IMR-90 (cell line): ENCODE data around the gene DDN. TPM values are rescaled to one million over a fixed set of nuclear protein-coding genes. Genes with fewer than 3 reads are reported as not detected.

Experiments
- ATAC-seq: fragments of 200-7000 bp; cut with Tn5 transposase; 2 replicates; pipeline ENCODE4 v1.9.1; 2020; ENCODE audit warnings: low read depth, mild to moderate bottlenecking, moderate library complexity
- BruUV-seq: library from RNA; stranded (reverse); fragments of 400-500 nt; replicated peaks from 2 replicates; lab custom pipeline; 2021; lab: Mats Ljungman, UMichigan
- CTCF ChIA-PET: fragments of 300-600 bp; formaldehyde crosslinking; extraction: SDS; loops from one replicate; lab custom pipeline; 2021; ENCODE audit warnings: antibody characterized with exemption; lab: Yijun Ruan, JAX
- POLR2A ChIA-PET: fragments of 300-600 bp; sonication (Branson Sonifier 250); formaldehyde crosslinking; loops from one replicate; lab custom pipeline; 2022; ENCODE audit warnings: antibody characterized with exemption; ENCODE audit not compliant: unreplicated experiment; lab: Charles Lee
- DNase-seq: peaks from one replicate; pipeline ENCODE4 v3.0.0; 2013
- H2AFZ ChIP-seq: replicated peaks from 2 replicates; pipeline ENCODE3; 2013; ENCODE audit warnings: low read length, mild to moderate bottlenecking; ENCODE audit not compliant: poor library complexity
- H2AK5ac ChIP-seq: 2 replicates; pipeline ENCODE4 v1.6.1; 2013; ENCODE audit warnings: low read depth, low read length, inconsistent platforms
- H2AK9ac ChIP-seq: replicated peaks from 2 replicates; pipeline ENCODE3; 2013; ENCODE audit warnings: mild to moderate bottlenecking, low read depth, low read length, moderate library complexity; ENCODE audit not compliant: poor library complexity
- H2BK120ac ChIP-seq: 2 replicates; pipeline ENCODE4 v1.6.1; 2013; ENCODE audit warnings: low read depth, low read length, inconsistent platforms
- H2BK15ac ChIP-seq: 3 replicates; pipeline ENCODE4 v1.6.1; 2013; ENCODE audit warnings: low read depth, low read length, inconsistent platforms
- H2BK20ac ChIP-seq: 2 replicates; pipeline ENCODE4 v1.6.1; 2013; ENCODE audit warnings: low read depth, mild to moderate bottlenecking, inconsistent platforms, low read length, moderate library complexity
- H2BK5ac ChIP-seq: 2 replicates; pipeline ENCODE4 v1.6.1; 2013; ENCODE audit warnings: mild to moderate bottlenecking, low read depth, low read length, inconsistent platforms; ENCODE audit not compliant: poor library complexity, severe bottlenecking
- H3K14ac ChIP-seq: replicated peaks from 2 replicates; pipeline ENCODE4 v1.6.1; 2013; ENCODE audit warnings: low read depth, low read length, inconsistent platforms
- H3K18ac ChIP-seq: 2 replicates; pipeline ENCODE4 v1.6.1; 2013; ENCODE audit warnings: low read depth, low read length, control low read depth
- H3K23ac ChIP-seq: 2 replicates; pipeline ENCODE4 v1.6.1; 2013; ENCODE audit warnings: low read depth, low read length, inconsistent platforms
- H3K27ac ChIP-seq: 2 replicates; pipeline ENCODE4 v1.5.1; 2013; ENCODE audit warnings: mild to moderate bottlenecking, control low read depth, low read length; ENCODE audit not compliant: insufficient read depth
- H3K27me3 ChIP-seq: 2 replicates; pipeline ENCODE4 v1.6.1; 2013; ENCODE audit warnings: low read length; ENCODE audit not compliant: control insufficient read depth, insufficient read depth
- H3K36me3 ChIP-seq: 2 replicates; pipeline ENCODE4 v1.6.1; 2013; ENCODE audit warnings: low read length, mixed read lengths; ENCODE audit not compliant: control insufficient read depth, insufficient read depth
- H3K4ac ChIP-seq: 2 replicates; pipeline ENCODE4 v1.6.1; 2013; ENCODE audit warnings: low read depth, low read length, inconsistent platforms
- H3K4me1 ChIP-seq: 2 replicates; pipeline ENCODE4 v1.6.1; 2013; ENCODE audit warnings: low read length, mixed read lengths; ENCODE audit not compliant: control insufficient read depth, insufficient read depth
- H3K4me2 ChIP-seq: 2 replicates; pipeline ENCODE4 v1.6.1; 2013; ENCODE audit warnings: low read depth, mild to moderate bottlenecking, control low read depth, low read length, moderate library complexity
- H3K4me3 ChIP-seq: 2 replicates; pipeline ENCODE4 v1.5.1; 2013; ENCODE audit warnings: low read depth, mild to moderate bottlenecking, control low read depth, low read length, moderate library complexity; ENCODE audit not compliant: insufficient read depth
- H3K56ac ChIP-seq: 2 replicates; pipeline ENCODE4 v1.6.1; 2013; ENCODE audit warnings: low read length, inconsistent platforms; ENCODE audit not compliant: insufficient read depth; ENCODE audit errors: extremely low read depth
- H3K79me1 ChIP-seq, 2 experiments: 2 replicates each; pipeline ENCODE4 v1.6.1; 2013; ENCODE audit warnings: low read length in 2 of 2, inconsistent platforms in 1 of 2, low read depth in 1 of 2
- H3K9ac ChIP-seq: 2 replicates; pipeline ENCODE4 v1.6.1; 2013; ENCODE audit warnings: low read depth, low read length, control low read depth
- H3K9me1 ChIP-seq: 2 replicates; pipeline ENCODE4 v1.6.1; 2013; ENCODE audit warnings: low read length, inconsistent platforms; ENCODE audit not compliant: insufficient read depth
- H3K9me3 ChIP-seq: 2 replicates; pipeline ENCODE4 v1.6.1; 2013; ENCODE audit warnings: low read length; ENCODE audit not compliant: control insufficient read depth, insufficient read depth
- H4K20me1 ChIP-seq: 2 replicates; pipeline ENCODE4 v1.6.1; 2013; ENCODE audit warnings: low read length, inconsistent platforms; ENCODE audit not compliant: insufficient read depth
- H4K5ac ChIP-seq: 2 replicates; pipeline ENCODE4 v1.6.1; 2013; ENCODE audit warnings: mild to moderate bottlenecking, low read depth, low read length, control low read depth
- H4K8ac ChIP-seq, 2 experiments: 2 replicates each; pipeline ENCODE4 v1.6.1; 2013; ENCODE audit warnings: low read depth in 2 of 2, low read length in 2 of 2, control low read depth in 1 of 2, inconsistent platforms in 1 of 2
- H4K91ac ChIP-seq: 2 replicates; pipeline ENCODE4 v1.6.1; 2013; ENCODE audit warnings: low read depth, low read length, inconsistent platforms; ENCODE audit not compliant: insufficient read depth
- CEBPB ChIP-seq: IDR thresholded peaks from 2 replicates; pipeline ENCODE4 v1.6.1; 2012; ENCODE audit warnings: low read depth, low read length, improper control_type of control experiment
- FOS ChIP-seq: fragments of 150-350 bp; IDR thresholded peaks from 2 replicates; pipeline ENCODE4 v1.6.1; 2016; ENCODE audit warnings: low read depth, low read length
- WGBS, 2 experiments: methylation state at CpG; one replicate each; pipeline versions ENCODE4 v1.1.5 to v1.1.7; 2013; ENCODE audit warnings: missing lambda C conversion rate in 2 of 2; ENCODE audit not compliant: insufficient read length in 1 of 2; ENCODE audit errors: extremely low coverage in 2 of 2; 5-methylcytosine and 5-hydroxymethylcytosine counted together
- dilution Hi-C: fragments of 300-500 bp; cut with HindIII; formaldehyde crosslinking; loops from one replicate; pipeline ENCODE4 v1.14.3; 2018; ENCODE audit warnings: low sequenced_read_pairs; ENCODE audit not compliant: unreplicated experiment
- in situ Hi-C: fragments of 300-500 bp; cut with MboI; formaldehyde crosslinking; loops from 3 replicates; pipeline ENCODE4 v1.14.3; 2019; ENCODE audit warnings: low sequenced_read_pairs, inconsistent platforms, mixed read lengths
- intact Hi-C: fragments of 100-400 bp; cut with micrococcal nuclease; formaldehyde crosslinking; loops from 2 replicates; pipeline ENCODE4 v1.10.0; 2022
- polyA plus RNA-seq, 3 experiments: library from polyadenylated mRNA; depleted of rRNA; stranded (reverse); fragments of >200 nt; gene quantifications; 2 replicates each; pipeline ENCODE4 v1.2.3, GENCODE V29; 2012; ENCODE audit warnings: low replicate concordance in 1 of 3
- total RNA-seq: library from RNA; depleted of rRNA; stranded (reverse); fragments of >200 nt; gene quantifications from 2 replicates; pipeline ENCODE4 v1.2.3, GENCODE V29; 2012

DDN gene
- total and polyA plus RNA-seq, 2 of the 4 experiments (the other 2 are of a cell fraction), result 0.18 to 0.21 TPM

DNA sequence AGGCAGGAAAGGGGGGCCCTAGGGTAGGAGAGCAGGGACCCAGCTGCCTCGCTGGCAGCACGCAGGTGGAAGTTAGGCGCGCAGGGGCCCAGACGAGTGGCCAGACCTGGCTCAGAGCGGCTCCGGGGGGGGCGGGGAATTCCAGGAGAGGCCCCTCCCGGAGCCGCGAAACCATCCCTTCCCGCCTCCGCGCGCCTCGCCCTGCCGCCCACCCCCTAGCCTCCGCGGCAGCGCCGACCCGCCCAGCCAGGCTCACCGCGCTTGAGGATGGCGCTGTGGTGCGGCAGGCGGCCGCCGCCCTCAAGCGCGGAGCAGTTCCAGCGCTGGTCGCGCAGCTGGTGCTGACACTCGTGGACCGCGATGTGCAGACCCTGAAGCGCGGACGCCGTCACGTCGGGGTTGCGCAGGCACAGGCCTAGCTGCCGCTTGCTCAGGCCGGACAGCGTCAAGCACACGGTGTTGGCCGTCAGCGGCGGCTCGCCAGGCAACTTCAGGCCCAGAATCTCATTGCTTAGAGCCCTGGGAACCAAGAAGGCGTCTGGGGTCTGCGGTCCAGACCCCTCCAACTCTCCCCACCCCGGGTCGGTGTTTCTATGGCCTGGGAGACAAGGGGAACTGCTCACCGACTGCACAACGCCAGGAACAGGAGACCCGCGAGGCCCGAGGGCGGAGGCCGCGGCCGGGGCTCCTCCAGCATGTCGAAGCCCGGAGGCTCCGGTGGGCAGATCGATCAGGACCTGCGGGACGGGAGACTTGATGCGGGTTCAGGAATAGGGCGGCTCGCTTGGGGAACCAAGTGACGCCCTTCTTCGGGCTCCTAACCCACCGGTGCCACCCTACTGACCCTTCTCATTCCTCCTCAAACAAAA lies 29.1 kb downstream of the DDN start:
- no peaks in the 10 kb centered on the region for H3K79me1 ChIP-seq
- no peak overlapping the region for H3K14ac ChIP-seq
- no peak overlapping the region for H3K4ac ChIP-seq
- no peak overlapping the region for H3K4me3 ChIP-seq
- peak overlapping the region; percentile 79 for H2AFZ ChIP-seq
- H3K23ac ChIP-seq, result no peak overlapping the region
- H3K27ac ChIP-seq, result no peak overlapping the region
- no peak overlapping the region for H2BK20ac ChIP-seq
- H3K9ac ChIP-seq, result no peak overlapping the region
- intact Hi-C loops (no loop called here), in situ Hi-C loops (no loop called here), dilution Hi-C loops (no loop called here)
- H3K18ac ChIP-seq, result no peak overlapping the region
- no peak overlapping the region for H4K8ac ChIP-seq
- no peak overlapping the region for H2BK5ac ChIP-seq
- H3K27me3 ChIP-seq, result peaks cover 78% of the 10 kb centered on the region
- no peak overlapping the region for H2BK120ac ChIP-seq
- DNase-seq (no peak), ATAC-seq (no peak)
- H3K9me3 ChIP-seq, result no peaks in the 10 kb centered on the region
- BruUV-seq, result no TSS peak
- ChIA-PET POLR2A (no interaction called here), CTCF (interaction anchor here (2.7 kb wide), 1 partner anchor 18 kb away, joined by 7 read pairs; no protein-coding TSS in a partner anchor)
- peaks cover 14% of the 10 kb centered on the region for H3K4me1 ChIP-seq
- no peak for TF ChIP-seq FOS
- TF ChIP-seq CEBPB, result no peak
- no peak overlapping the region for H2AK5ac ChIP-seq
- H4K5ac ChIP-seq, result no peak overlapping the region
- H2AK9ac ChIP-seq, result no peak overlapping the region
- no peaks in the 10 kb centered on the region; the same call in 1 of the 2 replicates for H4K20me1 ChIP-seq
- no peak overlapping the region for H4K91ac ChIP-seq
- 0 out of 2 replicates have a peak, but pooled peaks cover 4% of the 10 kb centered on the region for H3K9me1 ChIP-seq
- WGBS, 2 experiments, result 13% methylated on average over 34 of the region's 77 CpGs; no CpG with 5 or more reads in 1 of the 2 experiments
- no peak overlapping the region for H2BK15ac ChIP-seq
- no peak overlapping the region; the same call in 1 of the 2 replicates for H3K4me2 ChIP-seq
- H3K56ac ChIP-seq, result no peak overlapping the region
- no peaks in the 10 kb centered on the region for H3K36me3 ChIP-seq
